Stimulated activated naive B cell treated with anti-CD40 and anti-IgM and Interleukin-4, amounts not matched to agents 10 μg/mL and 1 μg/mL and 100 μg/mL, for 72 hours (primary cell): Measurements from ENCODE around the gene LIN52.

Experiments used
- ATAC-seq, 2 donors: fragments of 150-1000 bp; cut with Tn5 transposase; replicated peaks; 2 replicates each; pipeline ENCODE4 v1.10.0; 2021; ENCODE audit warnings: moderate library complexity in 1 of 2
- DNase-seq: peaks from one replicate; pipeline ENCODE4 v3.0.0; 2021
- H3K27ac Mint-ChIP-seq: one replicate; pipeline ENCODE4 v1.8.0; 2022; ENCODE audit warnings: mild to moderate bottlenecking, mixed read lengths
- H3K27me3 Mint-ChIP-seq, 2 donors: one replicate each; pipeline ENCODE4 v1.8.0; 2022; ENCODE audit warnings: mixed read lengths in 2 of 2
- H3K36me3 Mint-ChIP-seq, 2 donors: one replicate each; pipeline ENCODE4 v1.8.0; 2022; ENCODE audit warnings: mixed read lengths in 2 of 2, mild to moderate bottlenecking in 1 of 2
- H3K4me1 Mint-ChIP-seq, 2 donors: one replicate each; pipeline ENCODE4 v1.8.0; 2022; ENCODE audit warnings: mixed read lengths in 2 of 2, mild to moderate bottlenecking in 1 of 2
- H3K4me3 Mint-ChIP-seq, 2 donors: one replicate each; pipeline ENCODE4 v1.8.0; 2022; ENCODE audit warnings: mild to moderate bottlenecking in 2 of 2, mixed read lengths in 2 of 2, moderate library complexity in 1 of 2
- H3K9me3 Mint-ChIP-seq, 2 donors: one replicate each; pipeline ENCODE4 v1.8.0; 2022; ENCODE audit warnings: mixed read lengths in 2 of 2, mild to moderate bottlenecking in 1 of 2

LIN52 gene

GRCh38 chr14:74217672-74218448 lies 133.1 kb downstream of the LIN52 start:
- H3K27ac Mint-ChIP-seq: no peak overlapping the region
- no peaks in the 10 kb centered on the region for H3K36me3 Mint-ChIP-seq
- peaks cover 0 to 3% of the 10 kb centered on the region in 2 donors for H3K4me1 Mint-ChIP-seq
- H3K9me3 Mint-ChIP-seq: no peaks in the 10 kb centered on the region
- H3K4me3 Mint-ChIP-seq: peak overlapping the region; percentile 60 to 64
- ATAC-seq (peak; percentile 93 to 94), DNase-seq (peak; percentile 56)
- H3K27me3 Mint-ChIP-seq: peaks cover 23 to 52% of the 10 kb centered on the region in 2 donors

- Mint-ChIP-seq H3K27me3 (peaks cover 26 to 57% of the 10 kb centered on the region in 2 donors), H3K27ac (no peak overlapping the region), H3K4me1 (peaks cover 0 to 3% of the 10 kb centered on the region in 2 donors), H3K4me3 (no peak overlapping the region), H3K9me3 (no peaks in the 10 kb centered on the region), H3K36me3 (no peaks in the 10 kb centered on the region)
- ATAC-seq (no peak), DNase-seq (no peak)
Measured at GRCh38 chr14:74218462-74218861, 133.7 kb downstream of the LIN52 start.

GRCh38 chr14:74219277-74220205 lies 134.8 kb downstream of the LIN52 start:
- Mint-ChIP-seq H3K4me3 (no peak overlapping the region), H3K9me3 (no peaks in the 10 kb centered on the region), H3K36me3 (no peaks in the 10 kb centered on the region), H3K27ac (no peak overlapping the region), H3K4me1 (peaks cover 0 to 3% of the 10 kb centered on the region in 2 donors), H3K27me3 (peaks cover 37 to 68% of the 10 kb centered on the region in 2 donors)
- DNase-seq (no peak), ATAC-seq (no peak)

- DNase-seq (no peak), ATAC-seq (no peak)
- Mint-ChIP-seq H3K4me3 (no peak overlapping the region), H3K27me3 (peaks cover 41 to 70% of the 10 kb centered on the region in 2 donors), H3K27ac (no peak overlapping the region), H3K36me3 (no peaks in the 10 kb centered on the region), H3K9me3 (no peaks in the 10 kb centered on the region), H3K4me1 (peaks cover 0 to 3% of the 10 kb centered on the region in 2 donors)
Measured at GRCh38 chr14:74220991-74221390, 136.2 kb downstream of the LIN52 start.

GRCh38 chr14:74221741-74222140 lies 137.0 kb downstream of the LIN52 start:
- Mint-ChIP-seq H3K9me3 (no peaks in the 10 kb centered on the region), H3K27ac (no peak overlapping the region), H3K4me3 (no peak overlapping the region), H3K27me3 (peaks cover 40 to 72% of the 10 kb centered on the region in 2 donors), H3K36me3 (no peaks in the 10 kb centered on the region), H3K4me1 (peaks cover 0 to 3% of the 10 kb centered on the region in 2 donors)
- no peak for DNase-seq
- ATAC-seq: no peak

GRCh38 chr14:74223016-74223415 lies 138.3 kb downstream of the LIN52 start:
- H3K9me3 Mint-ChIP-seq: no peaks in the 10 kb centered on the region
- peaks cover 47 to 73% of the 10 kb centered on the region in 2 donors for H3K27me3 Mint-ChIP-seq
- no peak for ATAC-seq
- H3K36me3 Mint-ChIP-seq: no peaks in the 10 kb centered on the region
- no peak overlapping the region for H3K27ac Mint-ChIP-seq
- DNase-seq: no peak
- H3K4me3 Mint-ChIP-seq: no peak overlapping the region
- no peaks in the 10 kb centered on the region for H3K4me1 Mint-ChIP-seq

- no peak overlapping the region for H3K4me3 Mint-ChIP-seq
- DNase-seq (no peak), ATAC-seq (no peak)
- no peaks in the 10 kb centered on the region for H3K4me1 Mint-ChIP-seq
- H3K27me3 Mint-ChIP-seq: peaks cover 45 to 78% of the 10 kb centered on the region in 2 donors
- H3K9me3 Mint-ChIP-seq: peaks cover 7 to 8% of the 10 kb centered on the region in 2 donors
- peaks cover 2 to 3% of the 10 kb centered on the region in 2 donors for H3K36me3 Mint-ChIP-seq
- H3K27ac Mint-ChIP-seq: no peak overlapping the region
Measured at GRCh38 chr14:74231784-74232183, 147.0 kb downstream of the LIN52 start.

- no peaks in the 10 kb centered on the region for H3K4me1 Mint-ChIP-seq
- H3K36me3 Mint-ChIP-seq: peaks cover 2 to 3% of the 10 kb centered on the region in 2 donors
- H3K9me3 Mint-ChIP-seq: peaks cover 7 to 8% of the 10 kb centered on the region in 2 donors
- H3K4me3 Mint-ChIP-seq: no peak overlapping the region
- H3K27ac Mint-ChIP-seq: no peak overlapping the region
- ATAC-seq (no peak), DNase-seq (no peak)
- peaks cover 44 to 80% of the 10 kb centered on the region in 2 donors for H3K27me3 Mint-ChIP-seq
Measured at GRCh38 chr14:74235017-74235416, 150.3 kb downstream of the LIN52 start.

GRCh38 chr14:74237441-74237840 lies 152.7 kb downstream of the LIN52 start:
- H3K27ac Mint-ChIP-seq: no peak overlapping the region
- ATAC-seq: no peak
- peaks cover 14 to 24% of the 10 kb centered on the region in 2 donors for H3K4me1 Mint-ChIP-seq
- H3K27me3 Mint-ChIP-seq: peaks cover 63 to 84% of the 10 kb centered on the region in 2 donors
- DNase-seq: no peak
- no peak overlapping the region for H3K4me3 Mint-ChIP-seq
- peaks cover 0 to 2% of the 10 kb centered on the region in 2 donors for H3K9me3 Mint-ChIP-seq
- H3K36me3 Mint-ChIP-seq: peaks cover 0 to under 1% of the 10 kb centered on the region in 2 donors

GRCh38 chr14:74238974-74239847 lies 154.5 kb downstream of the LIN52 start, which contains the start of gene VSX2:
Gene VSX2, plus strand, starts transcription at chr14:74239449. Its CDS starts 113 bp downstream, at chr14:74239562.
- Mint-ChIP-seq H3K4me1 (peaks cover 23 to 35% of the 10 kb centered on the region in 2 donors), H3K27me3 (peaks cover 77 to 89% of the 10 kb centered on the region in 2 donors), H3K4me3 (peak within 1 kb of the TSS; percentile 78 to 83), H3K27ac (no peak within 1 kb of the TSS), H3K36me3 (no peaks in the 10 kb centered on the region), H3K9me3 (no peaks in the 10 kb centered on the region)
- DNase-seq (no peak), ATAC-seq (no peak)

GRCh38 chr14:74239848-74240793 lies 155.4 kb downstream of the LIN52 start:
- ATAC-seq: no peak
- peaks cover 23 to 35% of the 10 kb centered on the region in 2 donors for H3K4me1 Mint-ChIP-seq
- DNase-seq: no peak
- peak overlapping the region; percentile 78 to 83 for H3K4me3 Mint-ChIP-seq
- no peaks in the 10 kb centered on the region for H3K9me3 Mint-ChIP-seq
- H3K36me3 Mint-ChIP-seq: no peaks in the 10 kb centered on the region
- no peak overlapping the region for H3K27ac Mint-ChIP-seq
- peaks cover 80 to 91% of the 10 kb centered on the region in 2 donors for H3K27me3 Mint-ChIP-seq

- Mint-ChIP-seq H3K4me3 (peak overlapping the region; percentile 78 to 83), H3K27ac (peak overlapping the region; percentile 75), H3K36me3 (no peaks in the 10 kb centered on the region), H3K27me3 (peaks cover 83 to 93% of the 10 kb centered on the region in 2 donors), H3K4me1 (peaks cover 23 to 35% of the 10 kb centered on the region in 2 donors), H3K9me3 (no peaks in the 10 kb centered on the region)
- DNase-seq (no peak), ATAC-seq (peak in 1 of 2 donors; percentile 19)
Measured at GRCh38 chr14:74240794-74241651, 156.3 kb downstream of the LIN52 start.
